ENCODE measurements around the gene MS4A3. TPM values are rescaled to one million over a fixed set of nuclear protein-coding genes. Genes with fewer than 3 reads are reported as not detected.
"Not testable (repeated sequence)": the region's sequence is repeated elsewhere in the genome, so short reads cannot be mapped to it uniquely, and the experiment has no call there.

The MS4A3 gene
- total RNA-seq, 1 donor from 2014 or later: not detected

DNA sequence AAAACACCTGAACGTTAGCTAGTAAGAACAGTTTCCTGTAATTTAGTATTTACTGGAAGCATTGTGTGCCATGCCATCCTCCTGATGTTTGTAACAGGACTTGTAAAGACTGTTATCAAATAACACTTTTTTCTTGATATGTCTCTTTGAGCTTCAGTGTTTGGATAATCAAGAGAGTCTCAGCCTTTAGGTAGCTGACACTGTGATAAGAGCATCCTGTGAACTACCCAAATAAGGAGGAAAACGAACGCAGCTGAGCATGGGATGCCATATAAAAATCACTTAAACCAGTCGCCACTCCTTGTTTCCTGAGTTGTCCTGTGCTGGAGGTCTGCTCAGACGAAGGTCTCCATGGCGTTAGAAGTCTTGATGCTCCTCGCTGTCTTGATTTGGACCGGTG lies 16.4 kb upstream of the MS4A3 start, which contains the start of gene OOSP2:
TSS of gene OOSP2 (plus strand) at position 301 of the 400 bp plus-strand sequence. CDS start at position 352, 51 bp downstream.
- TF ChIP-seq, protein P1, sequence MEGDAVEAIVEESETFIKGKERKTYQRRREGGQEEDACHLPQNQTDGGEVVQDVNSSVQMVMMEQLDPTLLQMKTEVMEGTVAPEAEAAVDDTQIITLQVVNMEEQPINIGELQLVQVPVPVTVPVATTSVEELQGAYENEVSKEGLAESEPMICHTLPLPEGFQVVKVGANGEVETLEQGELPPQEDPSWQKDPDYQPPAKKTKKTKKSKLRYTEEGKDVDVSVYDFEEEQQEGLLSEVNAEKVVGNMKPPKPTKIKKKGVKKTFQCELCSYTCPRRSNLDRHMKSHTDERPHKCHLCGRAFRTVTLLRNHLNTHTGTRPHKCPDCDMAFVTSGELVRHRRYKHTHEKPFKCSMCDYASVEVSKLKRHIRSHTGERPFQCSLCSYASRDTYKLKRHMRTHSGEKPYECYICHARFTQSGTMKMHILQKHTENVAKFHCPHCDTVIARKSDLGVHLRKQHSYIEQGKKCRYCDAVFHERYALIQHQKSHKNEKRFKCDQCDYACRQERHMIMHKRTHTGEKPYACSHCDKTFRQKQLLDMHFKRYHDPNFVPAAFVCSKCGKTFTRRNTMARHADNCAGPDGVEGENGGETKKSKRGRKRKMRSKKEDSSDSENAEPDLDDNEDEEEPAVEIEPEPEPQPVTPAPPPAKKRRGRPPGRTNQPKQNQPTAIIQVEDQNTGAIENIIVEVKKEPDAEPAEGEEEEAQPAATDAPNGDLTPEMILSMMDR (IDR thresholded peaks at IDR 0.05; ENCODE audit: partially characterized antibody, unreplicated experiment): no peak
- H3K36me3 Mint-ChIP-seq (ENCODE audit: unreplicated experiment): no peaks in the 10 kb centered on the region
- DNase-seq: no peak
- no peaks in the 10 kb centered on the region for H3K9me3 Mint-ChIP-seq (ENCODE audit: unreplicated experiment)
- no peak within 1 kb of the TSS for H3K27ac Mint-ChIP-seq (ENCODE audit: unreplicated experiment)
- H3K4me1 Mint-ChIP-seq (ENCODE audit: low read depth, unreplicated experiment): no peaks in the 10 kb centered on the region
- no peaks in the 10 kb centered on the region for H3K27me3 Mint-ChIP-seq (ENCODE audit: unreplicated experiment)
- H3K4me3 Mint-ChIP-seq (ENCODE audit: unreplicated experiment): no peak within 1 kb of the TSS

DNA sequence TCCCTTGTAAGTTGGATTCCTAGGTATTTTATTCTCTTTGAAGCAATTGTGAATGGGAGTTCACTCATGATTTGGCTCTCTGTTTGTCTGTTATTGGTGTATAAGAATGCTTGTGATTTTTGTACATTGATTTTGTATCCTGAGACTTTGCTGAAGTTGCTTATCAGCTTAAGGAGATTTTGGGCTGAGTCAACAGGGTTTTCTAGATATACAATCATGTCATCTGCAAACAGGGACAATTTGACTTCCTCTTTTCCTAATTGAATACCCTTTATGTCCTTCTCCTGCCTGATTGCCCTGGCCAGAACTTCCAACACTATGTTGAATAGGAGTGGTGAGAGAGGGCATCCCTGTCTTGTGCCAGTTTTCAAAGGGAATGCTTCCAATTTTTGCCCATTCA lies 6.0 kb upstream of the MS4A3 start:
- not testable (repeated sequence) for H3K27ac Mint-ChIP-seq (ENCODE audit: unreplicated experiment); DNase-seq; H3K4me1 Mint-ChIP-seq (ENCODE audit: low read depth, unreplicated experiment); H3K4me3 Mint-ChIP-seq (ENCODE audit: unreplicated experiment); H3K36me3 Mint-ChIP-seq (ENCODE audit: unreplicated experiment); H3K9me3 Mint-ChIP-seq (ENCODE audit: unreplicated experiment); H3K27me3 Mint-ChIP-seq (ENCODE audit: unreplicated experiment)

DNA sequence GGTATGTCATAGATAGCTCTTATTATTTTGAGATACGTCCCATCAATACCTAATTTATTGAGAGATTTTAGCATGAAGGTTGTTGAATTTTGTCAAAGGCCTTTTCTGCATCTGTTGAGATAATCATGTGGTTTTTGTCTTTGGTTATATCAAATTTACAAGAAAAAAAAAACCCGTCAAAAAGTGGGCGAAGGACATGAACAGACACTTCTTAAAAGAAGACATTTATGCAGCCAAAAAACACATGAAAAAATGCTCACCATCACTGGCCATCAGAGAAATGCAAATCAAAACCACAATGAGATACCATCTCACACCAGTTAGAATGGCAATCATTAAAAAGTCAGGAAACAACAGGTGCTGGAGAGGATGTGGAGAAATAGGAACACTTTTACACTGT lies 5.6 kb upstream of the MS4A3 start:
- H3K27ac Mint-ChIP-seq (ENCODE audit: unreplicated experiment); DNase-seq; H3K36me3 Mint-ChIP-seq (ENCODE audit: unreplicated experiment); H3K9me3 Mint-ChIP-seq (ENCODE audit: unreplicated experiment); H3K4me1 Mint-ChIP-seq (ENCODE audit: low read depth, unreplicated experiment); H3K27me3 Mint-ChIP-seq (ENCODE audit: unreplicated experiment); H3K4me3 Mint-ChIP-seq (ENCODE audit: unreplicated experiment): not testable (repeated sequence)

DNA sequence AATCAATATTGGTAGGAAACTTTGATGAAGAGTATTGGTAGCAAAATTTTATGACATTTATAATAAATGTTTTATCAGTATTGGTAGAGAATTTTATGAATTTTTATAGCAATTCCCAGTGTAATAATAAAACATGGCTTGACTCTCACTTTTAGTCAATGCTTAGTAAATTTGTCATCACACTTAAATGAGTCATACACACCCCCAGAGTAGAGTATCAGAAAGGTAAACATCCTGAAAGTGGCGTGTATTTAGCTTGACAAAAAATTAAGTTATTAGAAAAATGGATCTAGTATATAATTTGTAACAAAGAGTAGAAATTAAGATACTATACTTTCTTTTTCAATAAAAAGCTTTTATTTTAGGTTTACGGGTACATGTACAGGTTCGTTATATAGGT lies 2.6 kb downstream of the MS4A3 start:
- Mint-ChIP-seq H3K9me3 (ENCODE audit: unreplicated experiment) (no peaks in the 10 kb centered on the region), H3K4me1 (ENCODE audit: low read depth, unreplicated experiment) (peaks cover 2% of the 10 kb centered on the region), H3K36me3 (ENCODE audit: unreplicated experiment) (no peaks in the 10 kb centered on the region), H3K27me3 (ENCODE audit: unreplicated experiment) (no peaks in the 10 kb centered on the region), H3K27ac (ENCODE audit: unreplicated experiment) (no peak overlapping the region), H3K4me3 (ENCODE audit: unreplicated experiment) (no peak overlapping the region)
- TF ChIP-seq, protein P1 (IDR thresholded peaks at IDR 0.05; ENCODE audit: partially characterized antibody, unreplicated experiment): no peak
- no peak for DNase-seq

DNA sequence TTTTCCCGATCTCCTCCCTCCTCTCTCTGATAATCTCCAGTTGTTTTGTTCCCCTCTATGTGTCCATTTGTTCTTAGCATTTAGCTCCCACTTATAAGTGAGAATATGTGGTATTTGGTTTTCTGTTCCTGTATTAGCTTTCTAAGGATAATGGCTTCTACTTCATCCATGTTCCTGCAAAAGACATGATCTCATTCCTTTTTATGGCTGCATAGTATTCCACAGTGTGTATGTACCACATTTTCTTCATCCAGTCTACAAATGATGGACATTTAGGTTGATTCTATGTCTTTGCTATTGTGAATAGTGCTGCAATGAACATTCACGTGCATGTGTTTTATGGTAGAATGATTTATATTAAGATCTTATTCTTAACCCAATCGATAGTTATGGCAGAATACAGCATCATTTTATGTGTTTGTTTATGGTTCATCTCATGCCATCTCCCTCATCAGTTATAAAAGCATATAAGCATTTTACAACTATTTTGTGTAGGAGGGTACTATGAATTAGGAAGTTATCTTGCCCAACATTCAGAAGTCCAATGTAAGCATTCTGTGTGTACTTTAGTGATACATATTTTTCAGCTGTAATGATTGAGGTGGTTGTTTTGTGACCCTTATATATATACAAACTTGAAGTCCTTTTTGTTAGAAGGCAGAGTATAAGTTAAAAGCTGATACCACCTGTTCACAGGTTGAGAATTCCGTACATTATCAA lies 3.2 kb downstream of the MS4A3 start:
- H3K27ac Mint-ChIP-seq (ENCODE audit: unreplicated experiment): no peak overlapping the region
- H3K9me3 Mint-ChIP-seq (ENCODE audit: unreplicated experiment): no peaks in the 10 kb centered on the region
- TF ChIP-seq, protein P1 (IDR thresholded peaks at IDR 0.05; ENCODE audit: partially characterized antibody, unreplicated experiment): no peak
- DNase-seq: no peak
- H3K4me3 Mint-ChIP-seq (ENCODE audit: unreplicated experiment): no peak overlapping the region
- H3K27me3 Mint-ChIP-seq (ENCODE audit: unreplicated experiment): no peaks in the 10 kb centered on the region
- no peaks in the 10 kb centered on the region for H3K36me3 Mint-ChIP-seq (ENCODE audit: unreplicated experiment)
- peaks cover 2% of the 10 kb centered on the region for H3K4me1 Mint-ChIP-seq (ENCODE audit: low read depth, unreplicated experiment)

DNA sequence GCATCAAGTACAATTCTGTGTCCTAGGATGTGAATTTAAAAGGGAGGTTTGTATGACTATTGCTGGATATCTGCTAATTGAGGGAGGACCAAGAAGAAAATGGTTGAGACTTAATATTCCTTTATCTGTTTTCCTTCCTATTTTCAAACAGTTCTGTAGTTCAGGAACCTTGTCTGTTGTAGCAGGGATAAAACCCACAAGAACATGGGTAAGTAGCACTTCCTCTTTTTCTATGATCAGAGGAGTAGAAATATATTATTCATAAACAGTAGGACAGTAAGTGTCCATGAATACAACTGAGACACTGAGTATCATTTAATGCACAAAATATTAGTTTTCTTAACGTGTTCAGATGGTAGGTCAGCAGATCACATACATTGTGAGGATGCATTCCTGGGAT lies 7.6 kb downstream of the MS4A3 start:
- H3K27ac Mint-ChIP-seq (ENCODE audit: unreplicated experiment): no peak overlapping the region

More for the DNA sequence above, 7.6 kb downstream of the MS4A3 start:
- no peaks in the 10 kb centered on the region for H3K36me3 Mint-ChIP-seq (ENCODE audit: unreplicated experiment)
- H3K27me3 Mint-ChIP-seq (ENCODE audit: unreplicated experiment): no peaks in the 10 kb centered on the region
- TF ChIP-seq, protein P1 (IDR thresholded peaks at IDR 0.05; ENCODE audit: partially characterized antibody, unreplicated experiment): no peak
- DNase-seq: no peak
- H3K4me1 Mint-ChIP-seq (ENCODE audit: low read depth, unreplicated experiment): no peaks in the 10 kb centered on the region
- H3K9me3 Mint-ChIP-seq (ENCODE audit: unreplicated experiment): no peaks in the 10 kb centered on the region
- no peak overlapping the region for H3K4me3 Mint-ChIP-seq (ENCODE audit: unreplicated experiment)

Measured in glutamatergic neuron (in vitro differentiated cells).